GM12873 (cell line): ENCODE measurements around the gene INSIG1.

ENCODE experiments used
- CTCF ChIP-seq: IDR thresholded peaks from 2 replicates; pipeline ENCODE4 v1.5.1; 2012; ENCODE audit warnings: low read depth, mild to moderate bottlenecking, moderate library complexity, low read length, control low read depth; ENCODE audit not compliant: insufficient read depth; ENCODE audit errors: missing control alignments

The INSIG1 gene

GRCh38 chr7:155281398-155281969 lies 16.2 kb upstream of the INSIG1 start:
- TF ChIP-seq CTCF: no peak

DNA sequence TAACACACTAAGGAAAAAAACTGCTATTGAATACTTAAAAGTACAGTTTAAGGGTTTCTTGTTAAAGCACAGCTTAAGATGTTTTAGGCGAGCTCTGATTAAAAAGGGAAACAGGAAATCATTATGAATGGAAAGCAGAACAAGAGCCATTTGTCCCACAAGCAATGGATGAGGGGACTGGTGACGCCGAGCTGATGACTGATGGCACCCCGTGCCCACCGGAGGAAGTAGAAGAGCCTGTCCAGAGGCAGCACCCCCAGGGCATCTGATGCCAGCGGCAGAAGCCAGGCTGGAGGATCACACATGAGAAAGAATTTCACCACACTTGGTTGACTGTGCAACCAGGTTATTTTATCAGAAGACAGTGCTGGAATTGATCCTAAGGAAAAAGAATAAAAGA lies 15.0 kb upstream of the INSIG1 start:
- TF ChIP-seq CTCF: no peak

- no peak for TF ChIP-seq CTCF
These were observed 14.0 kb upstream of the INSIG1 start for GRCh38 chr7:155283565-155284194.

- no peak for TF ChIP-seq CTCF
These were observed 13.0 kb upstream of the INSIG1 start for GRCh38 chr7:155284496-155285274.

- TF ChIP-seq CTCF: no peak
These were observed 12.3 kb upstream of the INSIG1 start for GRCh38 chr7:155285423-155285822.

DNA sequence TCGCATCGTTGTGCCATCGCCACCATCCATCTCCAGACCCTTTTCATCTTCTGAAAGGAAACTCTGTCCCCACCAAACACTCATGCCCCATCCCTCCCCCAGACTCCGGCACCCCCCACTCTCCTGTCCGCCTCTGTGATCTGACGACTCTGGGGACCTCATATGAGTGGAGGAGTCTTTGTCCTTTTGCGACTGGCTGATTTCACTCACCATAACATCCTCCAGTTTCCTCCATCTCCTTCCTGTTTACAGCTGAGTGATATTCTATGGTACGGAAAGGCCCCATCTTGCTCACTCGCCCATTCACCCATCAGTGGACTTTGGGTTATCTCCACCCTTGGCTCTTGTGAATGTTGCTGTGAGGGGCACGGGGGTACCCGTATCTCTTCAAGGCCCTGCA lies 11.8 kb upstream of the INSIG1 start:
- no peak for TF ChIP-seq CTCF

DNA sequence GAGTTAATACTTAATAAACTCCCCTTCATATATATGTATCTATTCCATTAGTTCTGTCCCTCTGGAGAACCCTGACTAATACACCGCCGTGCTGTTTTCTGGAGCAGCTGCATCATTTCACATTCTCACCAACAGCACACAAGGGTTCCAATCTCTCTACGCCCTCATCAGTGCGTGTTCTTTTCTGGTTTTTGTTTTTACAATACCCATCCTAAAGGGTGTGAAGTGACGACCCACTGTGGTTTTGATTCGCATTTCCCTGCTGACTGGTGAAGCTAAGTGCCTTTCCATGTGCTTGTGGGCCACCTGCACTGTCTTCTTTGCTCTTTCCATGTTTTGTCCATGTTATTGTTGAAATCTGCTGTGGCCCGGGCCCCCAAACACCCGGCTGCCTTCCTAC lies 11.0 kb upstream of the INSIG1 start:
- no peak for TF ChIP-seq CTCF
